ENCODE results near the gene TLR7.

DNA sequence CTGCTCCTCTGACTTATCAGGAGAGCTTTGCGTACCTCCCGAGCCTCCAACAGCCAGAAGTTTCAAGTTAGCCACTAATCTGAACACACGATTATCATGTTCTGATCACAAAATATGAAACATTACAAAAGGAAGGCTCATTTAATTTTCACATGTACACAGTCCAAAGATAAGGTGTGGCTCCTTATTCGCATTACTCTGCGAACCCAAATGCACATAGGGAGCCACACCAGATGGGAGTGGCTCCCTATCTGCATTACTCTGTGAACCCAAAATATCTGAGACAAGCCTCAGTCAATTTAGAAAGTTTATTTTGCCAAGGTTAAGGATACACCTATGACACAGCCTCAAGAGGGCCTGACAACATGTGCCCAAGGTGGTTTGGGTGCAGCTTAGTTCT, 68.0 kb downstream of the TLR7 start:
- TF ChIP-seq TCF12 (IDR thresholded peaks at IDR 0.05) = no peak
- no peak for TF ChIP-seq TCF12 (CRISPR knock-in tag; IDR thresholded peaks at IDR 0.05)
- TF ChIP-seq CCAR2 (optimal IDR thresholded peaks at IDR 0.05; ENCODE audit: low read depth, low read length) = no peak
- TF ChIP-seq, protein P1, sequence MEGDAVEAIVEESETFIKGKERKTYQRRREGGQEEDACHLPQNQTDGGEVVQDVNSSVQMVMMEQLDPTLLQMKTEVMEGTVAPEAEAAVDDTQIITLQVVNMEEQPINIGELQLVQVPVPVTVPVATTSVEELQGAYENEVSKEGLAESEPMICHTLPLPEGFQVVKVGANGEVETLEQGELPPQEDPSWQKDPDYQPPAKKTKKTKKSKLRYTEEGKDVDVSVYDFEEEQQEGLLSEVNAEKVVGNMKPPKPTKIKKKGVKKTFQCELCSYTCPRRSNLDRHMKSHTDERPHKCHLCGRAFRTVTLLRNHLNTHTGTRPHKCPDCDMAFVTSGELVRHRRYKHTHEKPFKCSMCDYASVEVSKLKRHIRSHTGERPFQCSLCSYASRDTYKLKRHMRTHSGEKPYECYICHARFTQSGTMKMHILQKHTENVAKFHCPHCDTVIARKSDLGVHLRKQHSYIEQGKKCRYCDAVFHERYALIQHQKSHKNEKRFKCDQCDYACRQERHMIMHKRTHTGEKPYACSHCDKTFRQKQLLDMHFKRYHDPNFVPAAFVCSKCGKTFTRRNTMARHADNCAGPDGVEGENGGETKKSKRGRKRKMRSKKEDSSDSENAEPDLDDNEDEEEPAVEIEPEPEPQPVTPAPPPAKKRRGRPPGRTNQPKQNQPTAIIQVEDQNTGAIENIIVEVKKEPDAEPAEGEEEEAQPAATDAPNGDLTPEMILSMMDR (CRISPR knock-in tag; IDR thresholded peaks at IDR 0.05) = no peak
- no peak for TF ChIP-seq ZNF788 (CRISPR knock-in tag; IDR thresholded peaks at IDR 0.05; ENCODE audit: borderline replicate concordance)
- TF ChIP-seq TEAD3 (CRISPR knock-in tag; optimal IDR thresholded peaks at IDR 0.05; ENCODE audit: borderline replicate concordance) = no peak
- TF ChIP-seq POLR2A (IDR thresholded peaks at IDR 0.05; ENCODE audit: insufficient read depth in 1 of 2, low read depth in 2 of 2, low read length in 2 of 2) = no peak
- no peak for TF ChIP-seq EZH2 (conservative IDR thresholded peaks at IDR 0.05; ENCODE audit: low read depth, low read length)
- TF ChIP-seq TBL1XR1 (IDR thresholded peaks at IDR 0.05; ENCODE audit: borderline replicate concordance, low read length, partially characterized antibody) = no peak
- TF ChIP-seq KDM5B (CRISPR knock-in tag; IDR thresholded peaks at IDR 0.05; ENCODE audit: borderline replicate concordance) = no peak

All from HepG2 (cell line).